ENCODE data around the gene EIF4H. TPM values are rescaled to one million over a fixed set of nuclear protein-coding genes. Genes with fewer than 3 reads are reported as not detected.
"Not testable (repeated sequence)": the region's sequence is repeated elsewhere in the genome, so short reads cannot be mapped to it uniquely, and the experiment has no call there.

Gene EIF4H
- total RNA-seq, 1 donor from 2014 or later, result 263 TPM

GRCh38 chr7:74164985-74165456 is 9.1 kb upstream of the EIF4H start:
- Mint-ChIP-seq H3K4me3 (no peak overlapping the region), H3K4me1 (no peaks in the 10 kb centered on the region), H3K27me3 (no peaks in the 10 kb centered on the region), H3K27ac (no peak overlapping the region), H3K36me3 (ENCODE audit: low read depth) (no peaks in the 10 kb centered on the region), H3K9me3 (no peaks in the 10 kb centered on the region)
- ATAC-seq (ENCODE audit: low read depth), result no peak
- DNase-seq, result no peak
- intact Hi-C loops (cut with micrococcal nuclease), result no loop called here
- CTCF ChIA-PET, result no interaction called here
- POLR2A ChIA-PET, result no interaction called here
- TF ChIP-seq, protein P1, sequence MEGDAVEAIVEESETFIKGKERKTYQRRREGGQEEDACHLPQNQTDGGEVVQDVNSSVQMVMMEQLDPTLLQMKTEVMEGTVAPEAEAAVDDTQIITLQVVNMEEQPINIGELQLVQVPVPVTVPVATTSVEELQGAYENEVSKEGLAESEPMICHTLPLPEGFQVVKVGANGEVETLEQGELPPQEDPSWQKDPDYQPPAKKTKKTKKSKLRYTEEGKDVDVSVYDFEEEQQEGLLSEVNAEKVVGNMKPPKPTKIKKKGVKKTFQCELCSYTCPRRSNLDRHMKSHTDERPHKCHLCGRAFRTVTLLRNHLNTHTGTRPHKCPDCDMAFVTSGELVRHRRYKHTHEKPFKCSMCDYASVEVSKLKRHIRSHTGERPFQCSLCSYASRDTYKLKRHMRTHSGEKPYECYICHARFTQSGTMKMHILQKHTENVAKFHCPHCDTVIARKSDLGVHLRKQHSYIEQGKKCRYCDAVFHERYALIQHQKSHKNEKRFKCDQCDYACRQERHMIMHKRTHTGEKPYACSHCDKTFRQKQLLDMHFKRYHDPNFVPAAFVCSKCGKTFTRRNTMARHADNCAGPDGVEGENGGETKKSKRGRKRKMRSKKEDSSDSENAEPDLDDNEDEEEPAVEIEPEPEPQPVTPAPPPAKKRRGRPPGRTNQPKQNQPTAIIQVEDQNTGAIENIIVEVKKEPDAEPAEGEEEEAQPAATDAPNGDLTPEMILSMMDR (IDR thresholded peaks at IDR 0.05), result no peak

- DNase-seq (no peak), ATAC-seq (ENCODE audit: low read depth) (no peak)
- Mint-ChIP-seq H3K4me1 (no peaks in the 10 kb centered on the region), H3K4me3 (no peak overlapping the region), H3K36me3 (ENCODE audit: low read depth) (no peaks in the 10 kb centered on the region), H3K27me3 (no peaks in the 10 kb centered on the region), H3K27ac (no peak overlapping the region), H3K9me3 (no peaks in the 10 kb centered on the region)
- POLR2A ChIA-PET, result no interaction called here
- TF ChIP-seq, protein P1 (IDR thresholded peaks at IDR 0.05), result no peak
- intact Hi-C loops (cut with micrococcal nuclease), result no loop called here
- CTCF ChIA-PET, result interaction anchor here (1.3 kb wide), 1 partner anchor 18 kb away, joined by 4 read pairs; no protein-coding TSS in a partner anchor
Measured at GRCh38 chr7:74165867-74166593, 8.1 kb upstream of the EIF4H start.

GRCh38 chr7:74167324-74167723 is 6.8 kb upstream of the EIF4H start:
- H3K27ac Mint-ChIP-seq; H3K27me3 Mint-ChIP-seq; H3K4me1 Mint-ChIP-seq; DNase-seq; H3K4me3 Mint-ChIP-seq; H3K36me3 Mint-ChIP-seq (ENCODE audit: low read depth); H3K9me3 Mint-ChIP-seq; ATAC-seq (ENCODE audit: low read depth); intact Hi-C loops (cut with micrococcal nuclease): not testable (repeated sequence)
- CTCF ChIA-PET, result interaction anchor here (1.3 kb wide), 1 partner anchor 16 kb away, joined by 4 read pairs; no protein-coding TSS in a partner anchor
- POLR2A ChIA-PET, result interaction anchor here (0.7 kb wide), 1 partner anchor 64 kb away, joined by 6 read pairs; no protein-coding TSS in a partner anchor

DNA sequence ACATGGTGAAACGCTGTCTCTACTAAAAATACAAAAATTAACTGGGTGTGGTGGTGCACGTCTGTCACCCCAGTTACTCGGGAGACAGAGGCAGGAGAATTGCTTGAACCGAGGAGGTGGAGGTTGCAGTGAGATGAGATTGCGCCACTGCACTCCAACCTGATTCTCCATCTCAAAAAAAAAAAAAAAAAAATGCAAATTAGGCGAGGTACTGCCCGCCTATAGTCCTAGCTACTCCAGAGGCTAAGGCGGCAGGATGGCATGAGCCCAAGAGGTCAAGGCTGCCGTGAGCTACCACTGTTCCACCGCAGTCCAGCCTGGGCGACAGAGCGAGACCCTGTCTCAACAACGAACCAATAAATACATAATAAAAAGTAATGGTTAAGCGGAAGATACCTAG is 1.1 kb upstream of the EIF4H start:
- Mint-ChIP-seq H3K4me3 (peak overlapping the region; percentile 88), H3K27ac (peak overlapping the region; percentile 70), H3K9me3 (no peaks in the 10 kb centered on the region), H3K4me1 (peaks cover 38% of the 10 kb centered on the region), H3K27me3 (no peaks in the 10 kb centered on the region), H3K36me3 (ENCODE audit: low read depth) (peaks cover 19% of the 10 kb centered on the region)
- CTCF ChIA-PET, result interaction anchor here (0.7 to 1.8 kb wide), 2 partner anchors 20 to 33 kb away, joined by 3 to 9 read pairs; no protein-coding TSS in a partner anchor
- POLR2A ChIA-PET, result interaction anchor here (0.6 to 3.6 kb wide), 7 partner anchors 37 to 90 kb away, joined by 3 to 33 read pairs (median 17); partner anchors contain the start of genes LAT2 and LIMK1
- TF ChIP-seq, protein P1 (IDR thresholded peaks at IDR 0.05), result no peak
- DNase-seq, result no peak
- intact Hi-C loops (cut with micrococcal nuclease), result loop anchor here (10.0 kb wide), 1 partner anchor 1742 kb away; the partner anchor contains the start of gene POR
- no peak for ATAC-seq (ENCODE audit: low read depth)

GRCh38 chr7:74173491-74173865 is 678 bp upstream of the EIF4H start:
- peaks cover 42% of the 10 kb centered on the region for H3K4me1 Mint-ChIP-seq
- TF ChIP-seq, protein P1 (IDR thresholded peaks at IDR 0.05), result no peak
- POLR2A ChIA-PET, result interaction anchor here (0.6 to 3.6 kb wide), 11 partner anchors 12 to 106 kb away, joined by 3 to 33 read pairs (median 10); partner anchors contain the start of genes LAT2 and LIMK1
- DNase-seq (no peak), ATAC-seq (ENCODE audit: low read depth) (no peak)
- peak overlapping the region; percentile 88 for H3K4me3 Mint-ChIP-seq
- CTCF ChIA-PET, result interaction anchor here (0.7 to 2.2 kb wide), 5 partner anchors 10 to 227 kb away, joined by 3 to 11 read pairs (median 4); no protein-coding TSS in a partner anchor
- intact Hi-C loops (cut with micrococcal nuclease), result loop anchor here (10.0 kb wide), 1 partner anchor 1741 kb away; the partner anchor contains the start of gene POR
- H3K9me3 Mint-ChIP-seq, result no peaks in the 10 kb centered on the region
- H3K36me3 Mint-ChIP-seq (ENCODE audit: low read depth), result peaks cover 19% of the 10 kb centered on the region
- no peaks in the 10 kb centered on the region for H3K27me3 Mint-ChIP-seq
- H3K27ac Mint-ChIP-seq, result peak overlapping the region; percentile 70

Measured in activated B cell treated with CpG ODN at 0.5 μM for 24 hours (primary cell).